ENCODE data around the gene CHRNB1. TPM values are rescaled to one million over a fixed set of nuclear protein-coding genes. Genes with fewer than 3 reads are reported as not detected.

Gene CHRNB1
- total RNA-seq, 1 donor from 2014 or later, result 5.9 TPM

DNA sequence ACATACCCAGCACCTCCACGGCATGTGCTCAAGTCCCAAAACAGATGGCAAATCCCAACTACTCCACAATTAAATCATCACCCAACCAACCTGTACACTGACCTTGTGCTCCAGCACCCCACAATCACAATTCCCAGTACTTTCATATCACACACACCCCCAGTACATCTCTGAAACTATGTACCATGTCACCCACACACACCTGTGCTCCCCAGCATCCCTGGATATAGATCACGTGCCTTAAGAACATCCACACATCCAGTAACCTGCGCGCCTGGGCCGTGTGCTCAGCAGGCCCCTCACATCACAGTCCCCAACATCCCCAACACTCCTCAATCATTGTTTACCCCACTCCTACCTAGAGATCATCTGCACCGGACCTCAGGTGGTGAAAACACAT lies 35.1 kb upstream of the CHRNB1 start:
- POLR2A ChIA-PET, result interaction anchor here (1.4 kb wide), 1 partner anchor 25 kb away, joined by 4 read pairs; the partner anchor contains the start of gene TMEM102
- Mint-ChIP-seq H3K4me1 (peaks cover 8% of the 10 kb centered on the region), H3K4me3 (no peak overlapping the region), H3K27ac (no peak overlapping the region), H3K9me3 (no peaks in the 10 kb centered on the region), H3K27me3 (peaks cover 18% of the 10 kb centered on the region), H3K36me3 (ENCODE audit: low read depth) (no peaks in the 10 kb centered on the region)
- CTCF ChIA-PET, result no interaction called here
- TF ChIP-seq, protein P1, sequence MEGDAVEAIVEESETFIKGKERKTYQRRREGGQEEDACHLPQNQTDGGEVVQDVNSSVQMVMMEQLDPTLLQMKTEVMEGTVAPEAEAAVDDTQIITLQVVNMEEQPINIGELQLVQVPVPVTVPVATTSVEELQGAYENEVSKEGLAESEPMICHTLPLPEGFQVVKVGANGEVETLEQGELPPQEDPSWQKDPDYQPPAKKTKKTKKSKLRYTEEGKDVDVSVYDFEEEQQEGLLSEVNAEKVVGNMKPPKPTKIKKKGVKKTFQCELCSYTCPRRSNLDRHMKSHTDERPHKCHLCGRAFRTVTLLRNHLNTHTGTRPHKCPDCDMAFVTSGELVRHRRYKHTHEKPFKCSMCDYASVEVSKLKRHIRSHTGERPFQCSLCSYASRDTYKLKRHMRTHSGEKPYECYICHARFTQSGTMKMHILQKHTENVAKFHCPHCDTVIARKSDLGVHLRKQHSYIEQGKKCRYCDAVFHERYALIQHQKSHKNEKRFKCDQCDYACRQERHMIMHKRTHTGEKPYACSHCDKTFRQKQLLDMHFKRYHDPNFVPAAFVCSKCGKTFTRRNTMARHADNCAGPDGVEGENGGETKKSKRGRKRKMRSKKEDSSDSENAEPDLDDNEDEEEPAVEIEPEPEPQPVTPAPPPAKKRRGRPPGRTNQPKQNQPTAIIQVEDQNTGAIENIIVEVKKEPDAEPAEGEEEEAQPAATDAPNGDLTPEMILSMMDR (IDR thresholded peaks at IDR 0.05), result no peak
- intact Hi-C loops (cut with micrococcal nuclease), result no loop called here
- ATAC-seq (ENCODE audit: low read depth) (no peak), DNase-seq (no peak)

DNA sequence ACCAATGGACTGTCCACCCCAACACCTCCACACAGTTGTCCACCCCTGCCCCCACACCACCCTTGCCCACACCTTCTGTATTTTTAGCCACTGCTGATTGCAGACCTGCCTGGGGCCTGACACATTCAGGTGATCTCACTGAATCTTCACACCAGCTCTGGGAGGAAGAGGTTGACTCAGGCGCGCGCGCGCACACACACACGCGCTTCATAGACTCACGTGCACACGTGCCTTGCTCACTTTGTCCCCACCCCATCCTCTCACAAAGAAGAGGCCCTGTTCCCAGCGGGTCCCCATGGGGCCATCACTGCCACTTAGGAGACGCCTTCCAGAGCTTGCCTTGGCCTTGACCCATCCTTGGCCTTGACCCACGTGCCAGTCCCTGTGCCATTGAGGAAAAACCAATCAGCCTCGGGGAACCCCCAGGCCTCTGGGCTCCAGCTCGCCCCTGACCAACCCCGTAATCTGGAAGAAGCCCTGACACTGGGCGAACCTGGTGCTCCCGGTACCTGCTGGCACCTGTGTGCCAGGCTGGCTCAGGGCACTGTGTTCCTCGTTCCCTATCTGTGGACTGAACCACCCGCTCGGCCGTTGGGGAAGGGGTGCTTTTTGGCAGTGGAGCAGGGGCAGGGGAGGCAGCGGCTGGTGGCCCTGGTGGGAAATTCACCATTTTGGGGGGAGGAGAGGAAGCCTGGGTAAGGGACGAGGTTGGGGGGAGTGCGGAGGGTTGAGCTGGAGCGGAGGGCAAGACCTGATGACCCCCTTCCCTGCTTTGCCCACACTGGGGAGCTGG lies 34.0 kb upstream of the CHRNB1 start:
- Mint-ChIP-seq H3K4me1 (peaks cover 4% of the 10 kb centered on the region), H3K27me3 (peaks cover 15% of the 10 kb centered on the region), H3K9me3 (no peaks in the 10 kb centered on the region), H3K36me3 (ENCODE audit: low read depth) (no peaks in the 10 kb centered on the region), H3K4me3 (no peak overlapping the region), H3K27ac (no peak overlapping the region)
- TF ChIP-seq, protein P1 (IDR thresholded peaks at IDR 0.05), result no peak
- ATAC-seq (ENCODE audit: low read depth), result no peak
- DNase-seq, result no peak
- ChIA-PET POLR2A (no interaction called here), CTCF (no interaction called here)
- intact Hi-C loops (cut with micrococcal nuclease), result no loop called here

DNA sequence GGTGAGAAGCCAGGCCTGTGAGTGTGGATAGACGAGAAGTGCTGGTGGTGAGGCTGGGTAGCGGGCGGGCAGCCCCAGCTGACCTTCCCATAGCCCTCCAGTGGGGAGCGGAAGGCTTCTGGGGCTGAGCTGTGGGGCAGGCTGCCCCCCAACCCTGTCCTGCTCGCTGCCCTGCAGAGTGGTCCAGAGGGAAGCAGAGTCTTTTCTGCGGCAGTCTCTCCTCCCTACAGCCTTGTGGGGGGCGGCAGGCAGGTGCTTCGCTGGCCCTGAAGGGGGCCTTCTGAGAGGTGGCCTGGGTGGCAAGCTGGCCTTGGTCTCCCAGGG lies 33.5 kb upstream of the CHRNB1 start:
- ATAC-seq (ENCODE audit: low read depth) (no peak), DNase-seq (no peak)
- intact Hi-C loops (cut with micrococcal nuclease), result no loop called here
- no peaks in the 10 kb centered on the region for H3K36me3 Mint-ChIP-seq (ENCODE audit: low read depth)
- H3K4me1 Mint-ChIP-seq, result peaks cover 2% of the 10 kb centered on the region
- no peak overlapping the region for H3K4me3 Mint-ChIP-seq
- H3K27ac Mint-ChIP-seq, result no peak overlapping the region
- peaks cover 11% of the 10 kb centered on the region for H3K27me3 Mint-ChIP-seq
- H3K9me3 Mint-ChIP-seq, result no peaks in the 10 kb centered on the region
- POLR2A ChIA-PET, result no interaction called here
- TF ChIP-seq, protein P1 (IDR thresholded peaks at IDR 0.05), result no peak
- CTCF ChIA-PET, result no interaction called here

DNA sequence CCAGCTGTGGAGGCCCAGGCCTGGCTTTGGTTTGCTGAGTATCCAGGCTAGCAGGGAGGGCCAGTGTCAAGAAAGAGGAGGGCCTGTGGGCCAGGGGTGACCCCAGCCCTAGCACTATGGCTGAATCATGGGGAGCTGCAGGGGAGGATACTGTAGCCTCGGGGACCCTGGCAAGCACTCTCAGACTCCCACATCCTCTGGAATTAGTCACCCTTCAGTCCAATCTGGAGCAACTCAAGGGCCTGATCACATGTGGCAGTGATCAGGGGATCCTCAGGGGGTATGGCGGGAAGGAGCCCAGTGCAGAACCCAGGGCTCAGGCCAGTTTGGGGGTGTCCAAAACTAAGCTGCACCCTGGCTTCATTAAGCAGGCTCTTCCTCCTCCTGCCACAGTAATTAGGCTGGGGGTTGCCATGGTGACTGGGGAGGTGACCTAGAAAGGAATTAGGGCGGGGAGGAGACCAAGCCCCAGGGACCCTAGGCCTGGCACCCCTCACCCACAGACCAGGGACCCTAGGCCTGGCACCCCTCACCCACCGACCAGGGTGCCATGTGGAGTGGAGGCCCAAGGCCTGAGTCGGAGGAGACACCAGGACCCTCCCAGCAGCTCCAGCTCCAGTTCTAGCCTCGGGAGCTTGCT lies 31.4 kb upstream of the CHRNB1 start:
- peaks cover 9% of the 10 kb centered on the region for H3K27me3 Mint-ChIP-seq
- ATAC-seq (ENCODE audit: low read depth) (no peak), DNase-seq (no peak)
- TF ChIP-seq, protein P1 (IDR thresholded peaks at IDR 0.05), result no peak
- no peaks in the 10 kb centered on the region for H3K36me3 Mint-ChIP-seq (ENCODE audit: low read depth)
- no peaks in the 10 kb centered on the region for H3K9me3 Mint-ChIP-seq
- H3K4me3 Mint-ChIP-seq, result no peak overlapping the region
- ChIA-PET POLR2A (interaction anchor here (1.2 kb wide), 1 partner anchor 30 kb away, joined by 3 read pairs; no protein-coding TSS in a partner anchor), CTCF (no interaction called here)
- H3K4me1 Mint-ChIP-seq, result no peaks in the 10 kb centered on the region
- no peak overlapping the region for H3K27ac Mint-ChIP-seq
- intact Hi-C loops (cut with micrococcal nuclease), result no loop called here

DNA sequence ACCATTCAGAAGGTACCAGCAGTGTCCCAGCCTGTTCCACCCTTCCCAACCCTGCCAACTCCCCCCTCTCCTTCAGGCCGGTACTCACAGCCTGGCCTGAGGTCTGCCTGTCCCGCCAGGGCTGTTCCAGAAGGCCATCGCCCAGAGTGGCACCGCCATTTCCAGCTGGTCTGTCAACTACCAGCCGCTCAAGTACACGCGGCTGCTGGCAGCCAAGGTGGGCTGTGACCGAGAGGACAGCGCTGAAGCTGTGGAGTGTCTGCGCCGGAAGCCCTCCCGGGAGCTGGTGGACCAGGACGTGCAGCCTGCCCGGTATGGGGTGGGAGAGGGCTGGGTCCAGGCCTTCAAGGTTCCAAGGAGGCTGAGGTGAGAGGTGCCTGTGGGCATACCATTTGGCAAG lies 30.0 kb upstream of the CHRNB1 start:
- POLR2A ChIA-PET, result interaction anchor here (0.6 kb wide), 1 partner anchor 40 kb away, joined by 10 read pairs; no protein-coding TSS in a partner anchor
- intact Hi-C loops (cut with micrococcal nuclease), result no loop called here
- no peak for DNase-seq

More for the DNA sequence above, 30.0 kb upstream of the CHRNB1 start:
- ATAC-seq (ENCODE audit: low read depth), result no peak
- CTCF ChIA-PET, result no interaction called here
- Mint-ChIP-seq H3K27ac (no peak overlapping the region), H3K4me3 (no peak overlapping the region), H3K27me3 (peaks cover 5% of the 10 kb centered on the region), H3K36me3 (ENCODE audit: low read depth) (no peaks in the 10 kb centered on the region), H3K4me1 (no peaks in the 10 kb centered on the region), H3K9me3 (no peaks in the 10 kb centered on the region)
- TF ChIP-seq, protein P1 (IDR thresholded peaks at IDR 0.05), result no peak
